ENCODE data around the gene CDH13.

Gene CDH13

DNA sequence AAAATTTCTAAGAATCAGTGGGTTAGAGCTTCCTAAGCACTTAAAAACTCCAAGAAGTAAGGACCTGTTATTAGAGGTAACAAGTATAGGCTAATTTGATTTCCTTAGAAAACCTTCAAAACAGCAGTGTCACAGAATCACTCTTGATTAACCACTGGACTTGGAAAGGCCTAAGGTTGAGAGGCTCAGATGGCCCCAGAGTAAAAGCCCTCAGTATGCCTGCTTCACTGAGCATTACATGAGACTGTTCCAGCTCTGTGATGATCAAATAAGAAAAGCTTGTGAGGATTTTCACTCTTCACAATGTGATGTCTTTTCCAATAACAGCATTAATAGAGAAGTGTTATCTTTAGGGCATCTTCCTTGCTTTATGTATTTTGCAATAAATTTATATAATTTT lies 671.8 kb downstream of the CDH13 start:
- no peak overlapping the region for H3K4me3 ChIP-seq (ENCODE audit: low read depth, low read length)
- no peak overlapping the region for H3K23ac ChIP-seq (ENCODE audit: low read length)

DNA sequence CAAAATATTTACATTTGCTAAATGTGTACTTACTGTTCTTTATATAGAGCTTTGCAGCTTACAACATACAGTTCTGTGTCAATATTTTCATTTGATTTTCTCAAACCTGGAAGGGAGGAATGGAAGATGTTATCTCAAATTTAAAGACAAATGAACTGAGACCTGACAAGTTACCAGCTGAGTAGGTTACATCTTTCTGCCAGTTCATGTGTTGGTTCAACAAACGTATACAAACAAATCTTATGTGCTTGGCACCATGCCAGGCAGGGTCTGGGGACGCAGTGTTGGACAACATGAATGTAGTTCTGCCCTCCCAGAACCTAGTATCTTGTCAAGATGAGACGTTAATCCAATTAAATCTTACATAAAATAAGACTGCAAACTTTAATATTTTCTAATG lies 673.6 kb downstream of the CDH13 start:
- Histone ChIP-seq H3K4ac (ENCODE audit: low read depth, low read length) (no peak overlapping the region), H3K79me2 (ENCODE audit: control insufficient read depth, insufficient read depth, low read length, poor library complexity) (no peaks in the 10 kb centered on the region), H3K9me3 (ENCODE audit: insufficient read depth, low read depth, low read length) (no peaks in the 10 kb centered on the region), H2AFZ (ENCODE audit: insufficient read depth, low read length, poor library complexity) (no peak overlapping the region), H3K14ac (ENCODE audit: low read length) (no peak overlapping the region), H3K23ac (ENCODE audit: low read length) (no peak overlapping the region), H3K9ac (ENCODE audit: low read length) (no peak overlapping the region), H3K79me1 (ENCODE audit: low read length) (no peaks in the 10 kb centered on the region), H2BK12ac (ENCODE audit: low read length) (no peak overlapping the region), H4K91ac (ENCODE audit: low read depth, low read length) (no peak overlapping the region), H3K27ac (ENCODE audit: low read depth, low read length) (no peak overlapping the region), H2BK5ac (ENCODE audit: low read depth, low read length, poor library complexity) (no peak overlapping the region), H3K36me3 (ENCODE audit: control insufficient read depth in 1 of 2, insufficient read depth in 2 of 2, low read length in 2 of 2) (no peaks in the 10 kb centered on the region), H3K4me2 (ENCODE audit: low read length) (no peak overlapping the region), H2BK120ac (ENCODE audit: insufficient read depth, low read length, poor library complexity) (no peak overlapping the region), H3K27me3 (ENCODE audit: insufficient read depth, low read length) (no peaks in the 10 kb centered on the region), H3K4me3 (ENCODE audit: low read depth, low read length) (no peak overlapping the region), H3K18ac (ENCODE audit: low read length) (no peak overlapping the region), H4K12ac (ENCODE audit: low read depth, low read length) (no peak overlapping the region), H2AK5ac (ENCODE audit: low read length) (no peak overlapping the region), H4K8ac (ENCODE audit: low read depth, low read length) (no peak overlapping the region), H3K4me1 (ENCODE audit: control insufficient read depth in 1 of 2, insufficient read depth in 2 of 2, low read length in 2 of 2) (no peaks in the 10 kb centered on the region)
- DNase-seq = no peak
- no CpG with 5 or more reads among the region's 3 CpGs for WGBS (ENCODE audit: extremely low coverage, insufficient coverage, insufficient read length)

More for the DNA sequence above, 671.8 kb downstream of the CDH13 start:
- Histone ChIP-seq H2BK12ac (ENCODE audit: low read length) (no peak overlapping the region), H2BK5ac (ENCODE audit: low read depth, low read length, poor library complexity) (no peak overlapping the region), H4K8ac (ENCODE audit: low read depth, low read length) (no peak overlapping the region), H3K9ac (ENCODE audit: low read length) (no peak overlapping the region), H3K79me2 (ENCODE audit: control insufficient read depth, insufficient read depth, low read length, poor library complexity) (no peaks in the 10 kb centered on the region), H4K12ac (ENCODE audit: low read depth, low read length) (no peak overlapping the region), H3K36me3 (ENCODE audit: control insufficient read depth in 1 of 2, insufficient read depth in 2 of 2, low read length in 2 of 2) (no peaks in the 10 kb centered on the region), H2AFZ (ENCODE audit: insufficient read depth, low read length, poor library complexity) (no peak overlapping the region), H3K4ac (ENCODE audit: low read depth, low read length) (no peak overlapping the region), H3K9me3 (ENCODE audit: insufficient read depth, low read depth, low read length) (no peaks in the 10 kb centered on the region), H3K4me1 (ENCODE audit: control insufficient read depth in 1 of 2, insufficient read depth in 2 of 2, low read length in 2 of 2) (no peaks in the 10 kb centered on the region), H4K91ac (ENCODE audit: low read depth, low read length) (no peak overlapping the region), H2BK120ac (ENCODE audit: insufficient read depth, low read length, poor library complexity) (no peak overlapping the region), H3K27me3 (ENCODE audit: insufficient read depth, low read length) (no peaks in the 10 kb centered on the region), H3K14ac (ENCODE audit: low read length) (no peak overlapping the region), H3K4me2 (ENCODE audit: low read length) (no peak overlapping the region), H3K79me1 (ENCODE audit: low read length) (no peaks in the 10 kb centered on the region), H3K27ac (ENCODE audit: low read depth, low read length) (no peak overlapping the region), H2AK5ac (ENCODE audit: low read length) (no peak overlapping the region), H3K18ac (ENCODE audit: low read length) (no peak overlapping the region)
- DNase-seq = no peak

DNA sequence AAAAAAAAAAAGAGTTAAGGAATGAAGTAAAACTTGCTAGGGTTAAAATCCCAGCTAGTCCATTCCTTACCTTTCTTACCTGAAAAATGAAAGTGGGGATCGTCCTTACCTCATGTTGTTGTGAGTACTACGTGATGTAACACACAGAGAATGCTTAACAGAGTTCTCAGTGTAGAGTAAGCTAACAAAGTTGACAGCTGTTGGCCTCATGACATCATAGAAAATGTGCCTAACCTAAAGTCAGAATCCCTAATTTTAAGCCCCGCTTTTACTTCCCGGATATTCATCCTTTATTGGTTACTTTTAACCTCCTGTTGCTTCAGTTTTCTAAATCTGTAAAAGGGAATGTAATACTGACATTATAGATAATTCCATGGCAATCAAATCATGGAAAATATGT lies 675.2 kb downstream of the CDH13 start:
- Histone ChIP-seq H3K4me2 (ENCODE audit: low read length) (no peak overlapping the region), H2AK5ac (ENCODE audit: low read length) (no peak overlapping the region), H2BK5ac (ENCODE audit: low read depth, low read length, poor library complexity) (no peak overlapping the region), H3K27me3 (ENCODE audit: insufficient read depth, low read length) (no peaks in the 10 kb centered on the region), H3K79me1 (ENCODE audit: low read length) (no peaks in the 10 kb centered on the region), H3K36me3 (ENCODE audit: control insufficient read depth in 1 of 2, insufficient read depth in 2 of 2, low read length in 2 of 2) (no peaks in the 10 kb centered on the region), H3K27ac (ENCODE audit: low read depth, low read length) (no peak overlapping the region), H3K18ac (ENCODE audit: low read length) (no peak overlapping the region), H2AFZ (ENCODE audit: insufficient read depth, low read length, poor library complexity) (no peak overlapping the region), H3K9me3 (ENCODE audit: insufficient read depth, low read depth, low read length) (no peaks in the 10 kb centered on the region), H4K8ac (ENCODE audit: low read depth, low read length) (no peak overlapping the region), H3K23ac (ENCODE audit: low read length) (no peak overlapping the region), H2BK12ac (ENCODE audit: low read length) (no peak overlapping the region), H3K4me3 (ENCODE audit: low read depth, low read length) (no peak overlapping the region), H4K91ac (ENCODE audit: low read depth, low read length) (no peak overlapping the region), H3K4me1 (ENCODE audit: control insufficient read depth in 1 of 2, insufficient read depth in 2 of 2, low read length in 2 of 2) (peaks cover under 1 to 1% of the 10 kb centered on the region in 2 experiments), H2BK120ac (ENCODE audit: insufficient read depth, low read length, poor library complexity) (no peak overlapping the region), H3K4ac (ENCODE audit: low read depth, low read length) (no peak overlapping the region), H3K79me2 (ENCODE audit: control insufficient read depth, insufficient read depth, low read length, poor library complexity) (no peaks in the 10 kb centered on the region), H3K9ac (ENCODE audit: low read length) (no peak overlapping the region), H4K12ac (ENCODE audit: low read depth, low read length) (no peak overlapping the region), H3K14ac (ENCODE audit: low read length) (no peak overlapping the region)
- WGBS (ENCODE audit: extremely low coverage, insufficient coverage, insufficient read length) = no CpG with 5 or more reads among the region's 4 CpGs
- no peak for DNase-seq

DNA sequence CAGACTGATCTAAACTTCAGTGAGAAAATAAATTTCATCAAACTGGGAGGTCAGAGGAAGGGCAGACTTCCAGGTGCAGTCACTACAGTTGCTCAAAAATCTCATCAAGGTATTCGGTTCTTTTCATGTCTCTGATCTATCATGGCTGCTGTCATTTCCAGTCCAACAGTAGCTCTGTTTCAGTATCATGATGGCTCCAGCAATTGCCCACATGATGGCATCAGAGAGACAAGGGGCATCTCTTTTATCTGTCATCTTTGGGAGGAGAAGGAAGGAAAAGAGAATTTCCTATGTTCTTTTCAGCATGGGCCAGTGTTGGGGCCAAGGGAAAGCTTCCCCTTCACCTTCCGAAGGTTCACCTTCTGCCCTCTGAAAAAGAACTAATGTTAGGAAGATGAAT lies 676.1 kb downstream of the CDH13 start:
- Histone ChIP-seq H3K4me2 (ENCODE audit: low read length) (no peak overlapping the region), H4K91ac (ENCODE audit: low read depth, low read length) (no peak overlapping the region), H3K9ac (ENCODE audit: low read length) (no peak overlapping the region), H3K9me3 (ENCODE audit: insufficient read depth, low read depth, low read length) (no peaks in the 10 kb centered on the region), H3K4ac (ENCODE audit: low read depth, low read length) (no peak overlapping the region), H2AFZ (ENCODE audit: insufficient read depth, low read length, poor library complexity) (no peak overlapping the region), H4K8ac (ENCODE audit: low read depth, low read length) (no peak overlapping the region), H3K14ac (ENCODE audit: low read length) (no peak overlapping the region), H2BK120ac (ENCODE audit: insufficient read depth, low read length, poor library complexity) (no peak overlapping the region), H3K4me1 (ENCODE audit: control insufficient read depth in 1 of 2, insufficient read depth in 2 of 2, low read length in 2 of 2) (peaks cover 2 to 4% of the 10 kb centered on the region in 2 experiments), H2BK12ac (ENCODE audit: low read length) (no peak overlapping the region), H3K18ac (ENCODE audit: low read length) (no peak overlapping the region), H3K4me3 (ENCODE audit: low read depth, low read length) (no peak overlapping the region), H4K12ac (ENCODE audit: low read depth, low read length) (no peak overlapping the region), H3K36me3 (ENCODE audit: control insufficient read depth in 1 of 2, insufficient read depth in 2 of 2, low read length in 2 of 2) (no peaks in the 10 kb centered on the region), H2AK5ac (ENCODE audit: low read length) (no peak overlapping the region), H2BK5ac (ENCODE audit: low read depth, low read length, poor library complexity) (no peak overlapping the region), H3K79me2 (ENCODE audit: control insufficient read depth, insufficient read depth, low read length, poor library complexity) (no peaks in the 10 kb centered on the region), H3K23ac (ENCODE audit: low read length) (no peak overlapping the region), H3K27ac (ENCODE audit: low read depth, low read length) (no peak overlapping the region), H3K27me3 (ENCODE audit: insufficient read depth, low read length) (no peaks in the 10 kb centered on the region), H3K79me1 (ENCODE audit: low read length) (no peaks in the 10 kb centered on the region)
- WGBS (ENCODE audit: extremely low coverage, insufficient coverage, insufficient read length) = no CpG with 5 or more reads among the region's 2 CpGs
- no peak for DNase-seq

All from trophoblast cell (in vitro differentiated cells and primary cell).